GM12878 (cell line): ENCODE measurements around the gene TCF7L2. TPM values are rescaled to one million over a fixed set of nuclear protein-coding genes. Genes with fewer than 3 reads are reported as not detected.

Source experiments
- ATAC-seq: fragments of 200-7000 bp; cut with Tn5 transposase; 3 replicates; pipeline ENCODE4 v1.9.1; 2020; ENCODE audit warnings: mild to moderate bottlenecking, moderate library complexity
- BruUV-seq: library from RNA; stranded (reverse); fragments of 400-500 nt; replicated peaks from 2 replicates; lab custom pipeline; 2021; lab: Mats Ljungman, UMichigan
- CTCF ChIA-PET: fragments of 300-600 bp; sonication (Branson Sonifier 250); formaldehyde crosslinking; extraction: SDS; loops from one replicate; lab custom pipeline; 2021; ENCODE audit warnings: inconsistent platforms; lab: Yijun Ruan, JAX
- POLR2A ChIA-PET: fragments of 350-600 bp; formaldehyde crosslinking; extraction: SDS; loops from one replicate; lab custom pipeline; 2021; ENCODE audit warnings: inconsistent platforms; lab: Charles Lee
- RAD21 ChIA-PET: fragments of 300-600 bp; sonication (Branson Sonifier 250); formaldehyde crosslinking; loops from one replicate; lab custom pipeline; 2023; ENCODE audit warnings: antibody characterized with exemption; ENCODE audit not compliant: unreplicated experiment; lab: Charles Lee
- SMC1A ChIA-PET: fragments of 300-600 bp; sonication (Branson Sonifier 250); formaldehyde crosslinking; loops from one replicate; lab custom pipeline; 2023; ENCODE audit not compliant: unreplicated experiment, uncharacterized antibody; lab: Charles Lee
- DNase-seq: peaks from one replicate; pipeline ENCODE4 v3.0.0-alpha.2; 2011; ENCODE audit warnings: low read depth, low spot score
- FAIRE-seq: peaks from 3 replicates; lab custom pipeline; 2011; peaks lifted over from hg19 to GRCh38; lab: Jason Lieb, UNC
- H2AFZ ChIP-seq: 2 replicates; pipeline ENCODE4 v1.6.0; 2011; ENCODE audit warnings: low read depth, low read length, control low read depth; ENCODE audit not compliant: control insufficient read depth
- H3K27ac ChIP-seq: 2 replicates; pipeline ENCODE4 v1.5.1; 2011; ENCODE audit warnings: control low read depth; ENCODE audit not compliant: control insufficient read depth, insufficient read depth
- H3K27me3 ChIP-seq, 2 experiments: replicated peaks in 1 of 2; 2 replicates each; pipeline versions ENCODE4 v1.6.0 to v1.6.1; 2011; ENCODE audit warnings: low read length in 1 of 2; ENCODE audit not compliant: control insufficient read depth in 2 of 2, insufficient read depth in 2 of 2
- H3K36me3 ChIP-seq, 2 experiments: 2 replicates each; pipeline ENCODE4 v1.5.1; 2011; ENCODE audit warnings: low read length in 1 of 2; ENCODE audit not compliant: control insufficient read depth in 2 of 2, insufficient read depth in 2 of 2
- H3K4me1 ChIP-seq: 2 replicates; pipeline ENCODE4 v1.6.1; 2011; ENCODE audit warnings: mild to moderate bottlenecking, low read length, moderate library complexity, mixed read lengths; ENCODE audit not compliant: control insufficient read depth, insufficient read depth
- H3K4me2 ChIP-seq: 2 replicates; pipeline ENCODE4 v1.6.0; 2011; ENCODE audit warnings: control low read depth; ENCODE audit not compliant: control insufficient read depth, insufficient read depth
- H3K4me3 ChIP-seq: fragments of 200-600 bp; sonication (generic); 2 replicates; pipeline ENCODE4 v1.5.1; 2016
- H3K79me2 ChIP-seq: 2 replicates; pipeline ENCODE4 v1.6.0; 2011; ENCODE audit warnings: low read length; ENCODE audit not compliant: control insufficient read depth, insufficient read depth
- H3K9ac ChIP-seq: 2 replicates; pipeline ENCODE4 v1.8.0; 2011; ENCODE audit warnings: low read length, control low read depth, mixed read lengths; ENCODE audit not compliant: control insufficient read depth, insufficient read depth
- H3K9me3 ChIP-seq: replicated peaks from 3 replicates; pipeline ENCODE4 v1.5.1; 2011; ENCODE audit warnings: mild to moderate bottlenecking, low read length; ENCODE audit not compliant: control insufficient read depth, insufficient read depth
- H4K20me1 ChIP-seq: 2 replicates; pipeline ENCODE4 v1.6.0; 2011; ENCODE audit not compliant: control insufficient read depth, insufficient read depth
- ELK1 ChIP-seq: IDR thresholded peaks from 2 replicates; pipeline ENCODE4 v1.6.1; 2012; ENCODE audit warnings: low read depth, low read length, improper control_type of control experiment
- FOXM1 ChIP-seq: IDR thresholded peaks from 2 replicates; pipeline ENCODE4 v1.6.1; 2012; ENCODE audit warnings: low read depth, mild to moderate bottlenecking, inconsistent platforms, low read length, moderate library complexity
- HDGF ChIP-seq: fragments of 450-650 bp; IDR thresholded peaks from 2 replicates; pipeline ENCODE4 v1.6.1; 2016; ENCODE audit warnings: antibody characterized with exemption
- NBN ChIP-seq: fragments of 450-650 bp; IDR thresholded peaks from 2 replicates; pipeline ENCODE4 v1.6.1; 2016
- REST ChIP-seq: IDR thresholded peaks from 2 replicates; pipeline ENCODE4 v1.6.1; 2012; ENCODE audit warnings: mild to moderate bottlenecking, low read depth, low read length
- SMAD1 ChIP-seq: fragments of 450-650 bp; IDR thresholded peaks from 2 replicates; pipeline ENCODE4 v1.6.1; 2018; ENCODE audit warnings: mild to moderate bottlenecking, low read depth; ENCODE audit not compliant: partially characterized antibody
- SREBF1 ChIP-seq: IDR thresholded peaks from 2 replicates; pipeline ENCODE4 v1.6.1; 2012; ENCODE audit warnings: mild to moderate bottlenecking, low read length
- SRF ChIP-seq, 2 experiments: IDR thresholded peaks; 2 replicates each; pipeline ENCODE4 v1.6.1; 2011; ENCODE audit warnings: low read depth in 2 of 2, low read length in 2 of 2, mild to moderate bottlenecking in 1 of 2, moderate library complexity in 1 of 2
- STAT1 ChIP-seq: fragments of 450-650 bp; conservative IDR thresholded peaks from 2 replicates; pipeline ENCODE4 v1.6.1; 2014; ENCODE audit warnings: antibody characterized with exemption, mild to moderate bottlenecking
- USF2 ChIP-seq: IDR thresholded peaks from 2 replicates; pipeline ENCODE4 v1.6.1; 2011; ENCODE audit warnings: low read depth, low read length, improper control_type of control experiment, borderline replicate concordance
- YY1 ChIP-seq: IDR thresholded peaks from 2 replicates; pipeline ENCODE4 v1.6.1; 2011; ENCODE audit warnings: low read depth, mild to moderate bottlenecking, low read length
- WGBS: methylation state at CpG from one replicate; pipeline ENCODE4 v1.1.6; 2016; ENCODE audit warnings: low lambda C conversion rate; ENCODE audit not compliant: insufficient replicate concordance, insufficient coverage; ENCODE audit errors: missing lambda C conversion rate; 5-methylcytosine and 5-hydroxymethylcytosine counted together
- in situ Hi-C: fragments of 300-500 bp; cut with MboI; formaldehyde crosslinking; loops from 9 replicates; pipeline ENCODE4 v1.14.3; 2018; ENCODE audit warnings: mixed read lengths
- intact Hi-C: fragments of 100-400 bp; cut with micrococcal nuclease; formaldehyde crosslinking; loops from one replicate; pipeline ENCODE4 v1.14.2; 2022; ENCODE audit not compliant: unreplicated experiment
- polyA plus RNA-seq, 11 experiments: library from polyadenylated mRNA; depleted of rRNA in 4 of 11; unstranded in 6 of 11; stranded (reverse) in 5 of 11; fragments of >200 nt; fragmentation: Nextera tagmentation in 4 of 11; fragmentation: Illumina TruSeq in 1 of 11; extraction: Ambion mirVana in 4 of 11; extraction: Trizol in 1 of 11; gene quantifications; 1 replicate in 1 of 11; 2 replicates in 10 of 11; pipeline versions ENCODE4 v1.2.1 to v1.2.3, GENCODE V29; 2011 to 2016; ENCODE audit warnings: inconsistent platforms in 2 of 11, missing spikeins in 2 of 11, low read depth in 1 of 11
- total RNA-seq, 4 experiments: library from RNA; depleted of rRNA in 3 of 4; stranded (reverse); fragments of >200 nt in 3 of 4; fragmentation: Illumina TruSeq in 1 of 4; extraction: Trizol in 1 of 4; gene quantifications; 2 replicates each; pipeline versions ENCODE4 v1.2.1 to v1.2.3, GENCODE V29; 2013 to 2021

TCF7L2 gene
- total and polyA plus RNA-seq, 10 of the 15 experiments (the other 5 are each of a cell fraction or from before 2014, with no cell fraction given) = 0.02 to 1.1 (median 0.35) TPM; not detected in 4

- Histone ChIP-seq H3K36me3 (no peaks in the 10 kb centered on the region), H4K20me1 (no peaks in the 10 kb centered on the region), H3K27ac (no peak overlapping the region), H3K79me2 (no peaks in the 10 kb centered on the region), H3K27me3 (peaks cover 0 to 2% of the 10 kb centered on the region in 2 experiments; a peak in 1 of 4 replicates), H3K9me3 (no peaks in the 10 kb centered on the region), H3K4me2 (no peak overlapping the region), H3K9ac (no peak overlapping the region), H2AFZ (no peak overlapping the region), H3K4me1 (no peaks in the 10 kb centered on the region), H3K4me3 (no peak overlapping the region)
- WGBS = 57% methylated on average over 6 of the region's 6 CpGs
- SMC1A ChIA-PET = no interaction called here
- no peak for FAIRE-seq
- no peak for DNase-seq
- TF ChIP-seq HDGF = no peak
- no peak for TF ChIP-seq STAT1
- no peak for TF ChIP-seq ELK1
- no peak for TF ChIP-seq YY1
- TF ChIP-seq FOXM1 = no peak
- TF ChIP-seq SREBF1 = no peak
- POLR2A ChIA-PET = no interaction called here
- in situ Hi-C loops (no loop called here), intact Hi-C loops (no loop called here)
- BruUV-seq = no TSS peak
- CTCF ChIA-PET = no interaction called here
- RAD21 ChIA-PET = no interaction called here
- no peak for ATAC-seq
Observed at GRCh38 chr10:113005380-113005779, 55.3 kb downstream of the TCF7L2 start.

GRCh38 chr10:113006656-113007342, 56.8 kb downstream of the TCF7L2 start:
- ChIA-PET RAD21 (no interaction called here), POLR2A (interaction anchor here (0.7 kb wide), 1 partner anchor 13 kb away, joined by 3 read pairs; no protein-coding TSS in a partner anchor), SMC1A (no interaction called here), CTCF (no interaction called here)
- 48% methylated on average over 9 of the region's 9 CpGs for WGBS
- no peak overlapping the region for H3K27ac ChIP-seq
- peaks cover 0 to 2% of the 10 kb centered on the region in 2 experiments; a peak in 1 of 4 replicates for H3K27me3 ChIP-seq
- ATAC-seq (no peak), FAIRE-seq (no peak), DNase-seq (no peak)
- H3K4me2 ChIP-seq = no peak overlapping the region
- no peaks in the 10 kb centered on the region for H3K4me1 ChIP-seq
- no peaks in the 10 kb centered on the region for H3K36me3 ChIP-seq
- BruUV-seq = no TSS peak
- H3K9me3 ChIP-seq = no peaks in the 10 kb centered on the region
- H3K79me2 ChIP-seq = no peaks in the 10 kb centered on the region
- no peak overlapping the region for H3K4me3 ChIP-seq
- in situ Hi-C loops = no loop called here
- H4K20me1 ChIP-seq = no peaks in the 10 kb centered on the region
- no peak overlapping the region for H2AFZ ChIP-seq
- intact Hi-C loops = no loop called here
- no peak overlapping the region for H3K9ac ChIP-seq
- no peak for TF ChIP-seq REST
- TF ChIP-seq NBN = no peak
- TF ChIP-seq SMAD1 = no peak
- TF ChIP-seq USF2 = no peak
- TF ChIP-seq SRF (IDR thresholded peaks at IDR 0.05; ENCODE audit: low read depth in 2 of 2, low read length in 2 of 2) = no peak
